ENCODE data around the gene KSR2.

The KSR2 gene

DNA sequence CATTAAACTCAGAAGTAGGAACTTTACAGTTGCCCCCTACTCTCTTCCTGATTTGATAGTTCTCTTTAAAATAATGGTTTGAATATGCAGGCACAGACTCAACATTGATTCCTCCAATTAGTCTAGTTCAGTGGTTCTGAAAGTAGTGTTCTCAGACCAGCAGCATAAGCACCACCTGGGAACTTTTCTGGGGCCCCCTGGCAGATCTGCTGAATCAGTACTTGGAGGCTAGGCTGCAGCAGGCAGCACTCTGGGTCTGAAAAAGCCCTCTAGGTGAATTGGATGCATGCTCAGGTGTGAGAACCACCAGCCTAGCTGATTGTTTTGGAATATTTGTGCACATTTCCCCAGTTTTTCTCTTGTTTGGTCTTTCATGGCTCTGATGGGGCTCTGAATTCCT, 408.8 kb downstream of the KSR2 start:
- Histone ChIP-seq H3K27ac (ENCODE audit: extremely low read depth, low read depth, low read length) (no peak overlapping the region), H3K36me3 (ENCODE audit: control insufficient read depth in 2 of 2, insufficient read depth in 1 of 2, low read length in 2 of 2) (no peaks in the 10 kb centered on the region), H3K4me3 (ENCODE audit: low read depth, low read length) (no peak overlapping the region), H3K4me1 (ENCODE audit: control insufficient read depth, insufficient read depth, low read length) (no peaks in the 10 kb centered on the region), H3K9me3 (ENCODE audit: control insufficient read depth, insufficient read depth, low read depth, low read length) (no peaks in the 10 kb centered on the region)
- ChIA-PET CTCF (no interaction called here), POLR2A (no interaction called here)
- TF ChIP-seq, protein P1, sequence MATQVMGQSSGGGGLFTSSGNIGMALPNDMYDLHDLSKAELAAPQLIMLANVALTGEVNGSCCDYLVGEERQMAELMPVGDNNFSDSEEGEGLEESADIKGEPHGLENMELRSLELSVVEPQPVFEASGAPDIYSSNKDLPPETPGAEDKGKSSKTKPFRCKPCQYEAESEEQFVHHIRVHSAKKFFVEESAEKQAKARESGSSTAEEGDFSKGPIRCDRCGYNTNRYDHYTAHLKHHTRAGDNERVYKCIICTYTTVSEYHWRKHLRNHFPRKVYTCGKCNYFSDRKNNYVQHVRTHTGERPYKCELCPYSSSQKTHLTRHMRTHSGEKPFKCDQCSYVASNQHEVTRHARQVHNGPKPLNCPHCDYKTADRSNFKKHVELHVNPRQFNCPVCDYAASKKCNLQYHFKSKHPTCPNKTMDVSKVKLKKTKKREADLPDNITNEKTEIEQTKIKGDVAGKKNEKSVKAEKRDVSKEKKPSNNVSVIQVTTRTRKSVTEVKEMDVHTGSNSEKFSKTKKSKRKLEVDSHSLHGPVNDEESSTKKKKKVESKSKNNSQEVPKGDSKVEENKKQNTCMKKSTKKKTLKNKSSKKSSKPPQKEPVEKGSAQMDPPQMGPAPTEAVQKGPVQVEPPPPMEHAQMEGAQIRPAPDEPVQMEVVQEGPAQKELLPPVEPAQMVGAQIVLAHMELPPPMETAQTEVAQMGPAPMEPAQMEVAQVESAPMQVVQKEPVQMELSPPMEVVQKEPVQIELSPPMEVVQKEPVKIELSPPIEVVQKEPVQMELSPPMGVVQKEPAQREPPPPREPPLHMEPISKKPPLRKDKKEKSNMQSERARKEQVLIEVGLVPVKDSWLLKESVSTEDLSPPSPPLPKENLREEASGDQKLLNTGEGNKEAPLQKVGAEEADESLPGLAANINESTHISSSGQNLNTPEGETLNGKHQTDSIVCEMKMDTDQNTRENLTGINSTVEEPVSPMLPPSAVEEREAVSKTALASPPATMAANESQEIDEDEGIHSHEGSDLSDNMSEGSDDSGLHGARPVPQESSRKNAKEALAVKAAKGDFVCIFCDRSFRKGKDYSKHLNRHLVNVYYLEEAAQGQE (tag by site-specific recombination; IDR thresholded peaks at IDR 0.05): no peak
- TF ChIP-seq HOXD13 (CRISPR knock-in tag; IDR thresholded peaks at IDR 0.05; ENCODE audit: borderline replicate concordance): no peak
- TF ChIP-seq, protein P2, sequence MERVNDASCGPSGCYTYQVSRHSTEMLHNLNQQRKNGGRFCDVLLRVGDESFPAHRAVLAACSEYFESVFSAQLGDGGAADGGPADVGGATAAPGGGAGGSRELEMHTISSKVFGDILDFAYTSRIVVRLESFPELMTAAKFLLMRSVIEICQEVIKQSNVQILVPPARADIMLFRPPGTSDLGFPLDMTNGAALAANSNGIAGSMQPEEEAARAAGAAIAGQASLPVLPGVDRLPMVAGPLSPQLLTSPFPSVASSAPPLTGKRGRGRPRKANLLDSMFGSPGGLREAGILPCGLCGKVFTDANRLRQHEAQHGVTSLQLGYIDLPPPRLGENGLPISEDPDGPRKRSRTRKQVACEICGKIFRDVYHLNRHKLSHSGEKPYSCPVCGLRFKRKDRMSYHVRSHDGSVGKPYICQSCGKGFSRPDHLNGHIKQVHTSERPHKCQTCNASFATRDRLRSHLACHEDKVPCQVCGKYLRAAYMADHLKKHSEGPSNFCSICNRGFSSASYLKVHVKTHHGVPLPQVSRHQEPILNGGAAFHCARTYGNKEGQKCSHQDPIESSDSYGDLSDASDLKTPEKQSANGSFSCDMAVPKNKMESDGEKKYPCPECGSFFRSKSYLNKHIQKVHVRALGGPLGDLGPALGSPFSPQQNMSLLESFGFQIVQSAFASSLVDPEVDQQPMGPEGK (tag by site-specific recombination; IDR thresholded peaks at IDR 0.05): no peak
- no peak for TF ChIP-seq ZSCAN23 (tag by site-specific recombination; IDR thresholded peaks at IDR 0.05)
- TF ChIP-seq HOXC10 (CRISPR knock-in tag; IDR thresholded peaks at IDR 0.05): no peak
- no peak for TF ChIP-seq ZNF837 (tag by site-specific recombination; IDR thresholded peaks at IDR 0.05)
- no peak for TF ChIP-seq ZIC2 (tag by site-specific recombination; IDR thresholded peaks at IDR 0.05)
- no peak for TF ChIP-seq ZNF677 (tag by site-specific recombination; IDR thresholded peaks at IDR 0.05)
- TF ChIP-seq, protein P3, sequence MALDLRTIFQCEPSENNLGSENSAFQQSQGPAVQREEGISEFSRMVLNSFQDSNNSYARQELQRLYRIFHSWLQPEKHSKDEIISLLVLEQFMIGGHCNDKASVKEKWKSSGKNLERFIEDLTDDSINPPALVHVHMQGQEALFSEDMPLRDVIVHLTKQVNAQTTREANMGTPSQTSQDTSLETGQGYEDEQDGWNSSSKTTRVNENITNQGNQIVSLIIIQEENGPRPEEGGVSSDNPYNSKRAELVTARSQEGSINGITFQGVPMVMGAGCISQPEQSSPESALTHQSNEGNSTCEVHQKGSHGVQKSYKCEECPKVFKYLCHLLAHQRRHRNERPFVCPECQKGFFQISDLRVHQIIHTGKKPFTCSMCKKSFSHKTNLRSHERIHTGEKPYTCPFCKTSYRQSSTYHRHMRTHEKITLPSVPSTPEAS (tag by site-specific recombination; IDR thresholded peaks at IDR 0.05): no peak
- TF ChIP-seq, protein P4, sequence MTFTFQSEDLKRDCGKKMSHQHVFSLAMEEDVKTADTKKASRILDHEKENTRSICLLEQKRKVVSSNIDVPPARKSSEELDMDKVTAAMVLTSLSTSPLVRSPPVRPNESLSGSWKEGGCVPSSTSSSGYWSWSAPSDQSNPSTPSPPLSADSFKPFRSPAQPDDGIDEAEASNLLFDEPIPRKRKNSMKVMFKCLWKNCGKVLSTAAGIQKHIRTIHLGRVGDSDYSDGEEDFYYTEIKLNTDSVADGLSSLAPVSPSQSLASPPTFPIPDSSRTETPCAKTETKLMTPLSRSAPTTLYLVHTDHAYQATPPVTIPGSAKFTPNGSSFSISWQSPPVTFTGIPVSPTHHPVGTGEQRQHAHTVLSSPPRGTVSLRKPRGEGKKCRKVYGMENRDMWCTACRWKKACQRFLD (tag by site-specific recombination; IDR thresholded peaks at IDR 0.05): no peak

DNA sequence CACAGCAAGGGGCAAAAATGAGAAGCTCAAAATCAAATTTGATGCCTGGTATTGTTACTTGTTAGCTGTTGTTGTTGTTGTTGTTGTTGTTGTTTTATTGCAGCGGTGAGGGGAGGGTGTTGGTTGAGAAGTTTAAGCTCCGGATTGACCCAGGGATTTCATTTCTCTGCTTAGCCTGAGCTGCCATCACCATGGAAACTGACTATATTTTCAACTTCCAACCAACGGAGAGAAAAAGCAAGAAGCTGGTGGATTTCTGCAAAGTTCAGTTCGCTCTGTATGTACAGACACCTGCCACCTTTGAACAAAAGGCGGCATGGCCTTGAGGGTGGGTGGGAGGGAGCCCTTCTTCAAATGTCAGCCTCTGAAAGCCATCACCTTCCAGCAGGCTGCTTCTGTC, 412.9 kb downstream of the KSR2 start:
- Histone ChIP-seq H3K36me3 (ENCODE audit: control insufficient read depth in 2 of 2, insufficient read depth in 1 of 2, low read length in 2 of 2) (no peaks in the 10 kb centered on the region), H3K4me3 (ENCODE audit: low read depth, low read length) (no peak overlapping the region), H3K9me3 (ENCODE audit: control insufficient read depth, insufficient read depth, low read depth, low read length) (no peaks in the 10 kb centered on the region), H3K4me1 (ENCODE audit: control insufficient read depth, insufficient read depth, low read length) (no peaks in the 10 kb centered on the region), H3K27ac (ENCODE audit: extremely low read depth, low read depth, low read length) (no peak overlapping the region)
- ChIA-PET CTCF (interaction anchor here (1.0 to 1.3 kb wide), 2 partner anchors 32 to 282 kb away, joined by 3 to 4 read pairs; no protein-coding TSS in a partner anchor), POLR2A (interaction anchor here (1.1 kb wide), 1 partner anchor 17 kb away, joined by 3 read pairs; no protein-coding TSS in a partner anchor)
- no peak for TF ChIP-seq ZBTB48 (tag by site-specific recombination; IDR thresholded peaks at IDR 0.05)
- TF ChIP-seq SCRT1 (tag by site-specific recombination; IDR thresholded peaks at IDR 0.05; ENCODE audit: borderline replicate concordance): no peak
- no peak for TF ChIP-seq EGR2 (tag by site-specific recombination; IDR thresholded peaks at IDR 0.05; ENCODE audit: low read depth)
- TF ChIP-seq, protein P5, sequence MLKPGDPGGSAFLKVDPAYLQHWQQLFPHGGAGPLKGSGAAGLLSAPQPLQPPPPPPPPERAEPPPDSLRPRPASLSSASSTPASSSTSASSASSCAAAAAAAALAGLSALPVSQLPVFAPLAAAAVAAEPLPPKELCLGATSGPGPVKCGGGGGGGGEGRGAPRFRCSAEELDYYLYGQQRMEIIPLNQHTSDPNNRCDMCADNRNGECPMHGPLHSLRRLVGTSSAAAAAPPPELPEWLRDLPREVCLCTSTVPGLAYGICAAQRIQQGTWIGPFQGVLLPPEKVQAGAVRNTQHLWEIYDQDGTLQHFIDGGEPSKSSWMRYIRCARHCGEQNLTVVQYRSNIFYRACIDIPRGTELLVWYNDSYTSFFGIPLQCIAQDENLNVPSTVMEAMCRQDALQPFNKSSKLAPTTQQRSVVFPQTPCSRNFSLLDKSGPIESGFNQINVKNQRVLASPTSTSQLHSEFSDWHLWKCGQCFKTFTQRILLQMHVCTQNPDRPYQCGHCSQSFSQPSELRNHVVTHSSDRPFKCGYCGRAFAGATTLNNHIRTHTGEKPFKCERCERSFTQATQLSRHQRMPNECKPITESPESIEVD (tag by site-specific recombination; IDR thresholded peaks at IDR 0.05): no peak
- TF ChIP-seq GLIS1 (tag by site-specific recombination; IDR thresholded peaks at IDR 0.05): no peak
- TF ChIP-seq ZNF513 (tag by site-specific recombination; IDR thresholded peaks at IDR 0.05): no peak
- no peak for TF ChIP-seq FEZF1 (tag by site-specific recombination; IDR thresholded peaks at IDR 0.05)
- TF ChIP-seq, protein P6, sequence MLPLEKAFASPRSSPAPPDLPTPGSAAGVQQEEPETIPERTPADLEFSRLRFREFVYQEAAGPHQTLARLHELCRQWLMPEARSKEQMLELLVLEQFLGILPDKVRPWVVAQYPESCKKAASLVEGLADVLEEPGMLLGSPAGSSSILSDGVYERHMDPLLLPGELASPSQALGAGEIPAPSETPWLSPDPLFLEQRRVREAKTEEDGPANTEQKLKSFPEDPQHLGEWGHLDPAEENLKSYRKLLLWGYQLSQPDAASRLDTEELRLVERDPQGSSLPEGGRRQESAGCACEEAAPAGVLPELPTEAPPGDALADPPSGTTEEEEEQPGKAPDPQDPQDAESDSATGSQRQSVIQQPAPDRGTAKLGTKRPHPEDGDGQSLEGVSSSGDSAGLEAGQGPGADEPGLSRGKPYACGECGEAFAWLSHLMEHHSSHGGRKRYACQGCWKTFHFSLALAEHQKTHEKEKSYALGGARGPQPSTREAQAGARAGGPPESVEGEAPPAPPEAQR (tag by site-specific recombination; IDR thresholded peaks at IDR 0.05): no peak
- TF ChIP-seq, protein P1 (tag by site-specific recombination; IDR thresholded peaks at IDR 0.05): no peak

All from HEK293 (cell line).